ENCODE measurements around the gene CCDC78.
"Not testable (repeated sequence)": the region's sequence is repeated elsewhere in the genome, so short reads cannot be mapped to it uniquely, and the experiment has no call there.

CCDC78 gene

GRCh38 chr16:702341-702740, 23.9 kb downstream of the CCDC78 start:
- H3K4me1 ChIP-seq (ENCODE audit: control insufficient read depth, low read depth, low read length), result no peaks in the 10 kb centered on the region
- H3K4me3 ChIP-seq (ENCODE audit: low read length), result no peak overlapping the region
- peaks cover 94% of the 10 kb centered on the region for H3K27me3 ChIP-seq (ENCODE audit: control insufficient read depth, insufficient read depth, low read length)

DNA sequence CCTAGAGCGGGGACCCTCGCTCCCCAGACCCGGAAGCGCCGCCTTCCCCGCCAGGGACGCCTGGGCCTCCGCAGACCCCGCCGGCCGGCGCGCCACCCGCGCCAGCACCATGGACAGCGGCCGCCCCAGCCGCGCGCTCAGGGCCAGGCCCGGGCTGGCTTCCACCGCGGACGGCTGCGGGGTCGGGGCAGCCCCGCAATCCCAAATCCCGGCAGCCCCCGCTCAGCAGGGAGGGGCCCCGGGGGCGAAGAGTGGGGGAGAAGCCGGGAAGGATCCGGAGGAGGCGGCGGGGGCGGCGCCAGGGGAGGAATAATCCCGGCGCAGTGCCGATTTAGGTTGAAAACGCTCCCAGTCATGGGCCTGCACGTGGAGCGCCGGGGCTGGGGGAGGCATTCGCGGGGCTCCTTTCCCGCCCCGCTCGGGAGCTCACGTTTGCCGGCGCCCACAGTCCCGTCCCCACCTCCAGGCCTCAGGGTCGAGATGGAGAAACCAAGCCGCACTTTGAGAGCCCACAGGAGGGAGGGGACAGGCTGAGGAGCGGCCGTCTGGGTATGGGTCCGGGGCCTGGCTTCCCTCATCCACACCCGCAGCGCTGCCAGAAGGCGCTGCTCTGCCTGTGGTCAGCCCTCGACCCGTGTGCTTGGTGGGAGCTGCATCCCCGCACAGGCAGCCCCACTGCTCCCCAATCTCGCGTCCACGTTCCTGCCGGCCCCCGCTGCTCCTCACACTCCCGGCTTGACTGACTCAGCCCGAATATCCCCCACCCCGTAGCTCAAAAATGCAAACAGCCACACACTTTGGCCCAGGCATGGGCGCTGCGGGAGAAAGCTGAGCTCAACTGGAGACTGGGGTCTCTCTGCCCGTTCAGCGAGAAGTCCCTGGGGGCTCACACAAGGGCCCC, 25.3 kb downstream of the CCDC78 start:
- Histone ChIP-seq H3K4me1 (ENCODE audit: control insufficient read depth, low read depth, low read length) (no peaks in the 10 kb centered on the region), H3K27me3 (ENCODE audit: control insufficient read depth, insufficient read depth, low read length) (peaks cover 91% of the 10 kb centered on the region), H3K4me3 (ENCODE audit: low read length) (no peak overlapping the region), H3K27ac (ENCODE audit: low read length) (no peak overlapping the region), H3K36me3 (ENCODE audit: control insufficient read depth, low read depth, low read length) (no peaks in the 10 kb centered on the region), H3K9me3 (ENCODE audit: control insufficient read depth, low read depth, low read length) (no peaks in the 10 kb centered on the region), H3K9ac (ENCODE audit: low read length) (no peak overlapping the region)

More at GRCh38 chr16:702341-702740, 23.9 kb downstream of the CCDC78 start:
- H3K36me3 ChIP-seq (ENCODE audit: control insufficient read depth, low read depth, low read length), result no peaks in the 10 kb centered on the region
- no peak overlapping the region for H3K9ac ChIP-seq (ENCODE audit: low read length)
- H3K9me3 ChIP-seq (ENCODE audit: control insufficient read depth, low read depth, low read length), result no peaks in the 10 kb centered on the region
- no peak overlapping the region for H3K27ac ChIP-seq (ENCODE audit: low read length)

DNA sequence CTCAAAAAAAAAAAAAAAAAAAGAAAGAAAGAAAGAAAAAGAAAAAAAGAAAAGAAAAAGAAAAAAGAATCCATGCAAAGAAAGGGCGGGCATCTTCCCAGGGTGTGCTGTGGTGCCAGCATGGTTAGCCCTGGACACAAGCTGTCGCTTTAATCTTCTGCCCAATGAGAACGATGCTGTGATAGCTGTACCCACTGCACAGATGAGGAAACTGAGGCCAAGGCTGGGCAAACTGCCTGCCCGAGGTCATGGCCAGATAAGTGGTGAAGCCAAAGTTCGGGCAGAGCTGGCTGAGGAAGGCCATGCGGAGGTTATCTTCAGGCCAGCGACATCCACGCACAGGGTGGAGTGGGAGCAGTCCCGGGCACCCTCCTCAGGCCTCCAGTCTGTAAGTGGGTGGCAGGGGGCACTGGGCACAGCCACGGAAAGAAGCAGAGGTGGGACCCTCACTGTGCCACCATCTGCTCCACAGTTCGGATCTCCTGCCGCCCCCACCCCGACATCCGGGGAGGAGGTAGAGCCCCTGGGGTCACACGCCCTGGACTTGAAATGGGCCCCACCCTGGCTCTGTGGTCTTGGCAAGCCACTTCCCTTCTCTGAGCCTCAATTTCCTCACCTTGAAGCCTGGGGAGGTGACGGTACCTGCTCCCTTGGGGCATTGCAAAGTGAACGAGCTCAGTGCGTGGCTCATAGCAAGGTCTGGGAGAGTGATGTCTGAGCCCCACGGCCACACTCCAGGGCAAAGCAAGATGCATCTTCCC, 27.2 kb downstream of the CCDC78 start:
- H3K36me3 ChIP-seq (ENCODE audit: control insufficient read depth, low read depth, low read length), result no peaks in the 10 kb centered on the region
- H3K27me3 ChIP-seq (ENCODE audit: control insufficient read depth, insufficient read depth, low read length), result peaks cover 96% of the 10 kb centered on the region

GRCh38 chr16:695355-696089, 30.7 kb downstream of the CCDC78 start:
- Histone ChIP-seq H3K4me1 (ENCODE audit: control insufficient read depth, low read depth, low read length) (no peaks in the 10 kb centered on the region), H3K9me3 (ENCODE audit: control insufficient read depth, low read depth, low read length) (no peaks in the 10 kb centered on the region), H3K9ac (ENCODE audit: low read length) (no peak overlapping the region), H3K4me3 (ENCODE audit: low read length) (peak overlapping the region; percentile 68), H3K36me3 (ENCODE audit: control insufficient read depth, low read depth, low read length) (no peaks in the 10 kb centered on the region), H3K27me3 (ENCODE audit: control insufficient read depth, insufficient read depth, low read length) (peaks cover 94% of the 10 kb centered on the region), H3K27ac (ENCODE audit: low read length) (no peak overlapping the region)

More for the DNA sequence above, 27.2 kb downstream of the CCDC78 start:
- H3K4me1 ChIP-seq (ENCODE audit: control insufficient read depth, low read depth, low read length), result no peaks in the 10 kb centered on the region
- no peak overlapping the region for H3K9ac ChIP-seq (ENCODE audit: low read length)
- no peaks in the 10 kb centered on the region for H3K9me3 ChIP-seq (ENCODE audit: control insufficient read depth, low read depth, low read length)
- no peak overlapping the region for H3K4me3 ChIP-seq (ENCODE audit: low read length)
- no peak overlapping the region for H3K27ac ChIP-seq (ENCODE audit: low read length)

DNA sequence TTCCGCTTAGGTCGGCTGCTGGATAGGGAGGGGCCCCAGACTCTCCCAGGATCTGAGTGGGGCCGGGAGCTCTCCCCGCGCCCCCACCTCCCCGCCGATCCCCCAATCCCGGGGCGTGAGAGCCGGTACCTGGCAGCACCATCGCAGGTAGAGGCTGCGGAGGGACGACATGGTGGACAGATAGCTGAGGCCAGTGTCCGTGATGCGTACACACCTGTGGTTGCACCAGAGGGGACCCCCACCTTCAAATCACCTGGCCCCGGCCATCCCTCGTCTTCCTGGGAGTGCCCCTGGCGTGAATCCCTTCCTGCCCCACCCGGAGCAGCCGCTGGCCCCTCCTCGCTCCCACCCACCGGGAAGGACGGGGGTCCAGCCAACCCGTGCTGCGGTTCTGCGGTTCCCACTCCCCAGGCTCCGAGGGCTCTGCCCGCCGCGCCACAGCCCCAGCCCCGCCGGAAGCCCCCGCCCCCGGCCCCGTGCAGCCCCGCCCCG, 31.3 kb downstream of the CCDC78 start:
- no peaks in the 10 kb centered on the region for H3K9me3 ChIP-seq (ENCODE audit: control insufficient read depth, low read depth, low read length)
- H3K9ac ChIP-seq (ENCODE audit: low read length), result no peak overlapping the region
- H3K4me3 ChIP-seq (ENCODE audit: low read length), result peak overlapping the region; percentile 51
- H3K4me1 ChIP-seq (ENCODE audit: control insufficient read depth, low read depth, low read length), result no peaks in the 10 kb centered on the region
- no peak overlapping the region for H3K27ac ChIP-seq (ENCODE audit: low read length)
- H3K36me3 ChIP-seq (ENCODE audit: control insufficient read depth, low read depth, low read length), result no peaks in the 10 kb centered on the region
- H3K27me3 ChIP-seq (ENCODE audit: control insufficient read depth, insufficient read depth, low read length), result peaks cover 88% of the 10 kb centered on the region

DNA sequence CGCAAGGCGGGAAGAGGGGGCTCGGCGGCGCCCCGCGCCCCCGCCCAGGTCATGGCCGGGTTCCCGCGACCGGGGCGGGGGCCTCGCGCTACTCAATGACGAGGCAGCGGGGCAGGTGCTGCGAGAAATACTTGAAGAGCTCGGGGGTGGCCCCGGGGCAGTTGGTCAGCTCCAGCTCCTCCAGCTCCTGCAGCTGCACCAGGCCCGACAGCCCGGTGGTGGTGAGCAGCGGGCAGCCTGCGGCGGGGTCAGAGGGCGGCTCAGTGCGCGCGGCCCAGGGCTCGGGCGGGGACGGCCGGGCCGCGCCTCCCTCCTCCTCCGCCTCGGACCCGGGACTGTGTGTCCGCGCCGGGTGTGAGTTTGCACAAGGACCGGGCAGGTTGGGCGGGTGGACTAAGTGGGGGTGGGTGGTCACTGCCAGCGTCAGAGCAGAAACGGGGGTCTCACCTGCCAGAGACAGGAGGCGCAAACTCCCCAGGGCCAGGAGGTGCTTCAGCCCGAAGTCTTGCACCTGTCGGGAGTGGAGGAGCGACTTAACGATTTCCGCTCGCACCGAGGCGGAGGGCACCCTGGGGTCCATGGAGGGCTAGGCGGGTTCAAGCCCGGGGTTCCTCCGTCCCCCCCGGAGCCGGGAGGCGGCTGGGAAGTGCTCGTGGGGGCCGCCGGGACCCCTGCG, 31.9 kb downstream of the CCDC78 start:
- no peak overlapping the region for H3K9ac ChIP-seq (ENCODE audit: low read length)
- H3K9me3 ChIP-seq (ENCODE audit: control insufficient read depth, low read depth, low read length), result no peaks in the 10 kb centered on the region
- peaks cover 82% of the 10 kb centered on the region for H3K27me3 ChIP-seq (ENCODE audit: control insufficient read depth, insufficient read depth, low read length)
- H3K4me3 ChIP-seq (ENCODE audit: low read length), result peak overlapping the region; percentile 51
- no peaks in the 10 kb centered on the region for H3K36me3 ChIP-seq (ENCODE audit: control insufficient read depth, low read depth, low read length)
- H3K4me1 ChIP-seq (ENCODE audit: control insufficient read depth, low read depth, low read length), result no peaks in the 10 kb centered on the region
- H3K27ac ChIP-seq (ENCODE audit: low read length), result no peak overlapping the region

GRCh38 chr16:693766-694165, 32.5 kb downstream of the CCDC78 start:
- Histone ChIP-seq H3K4me3 (ENCODE audit: low read length) (peak overlapping the region; percentile 51), H3K4me1 (ENCODE audit: control insufficient read depth, low read depth, low read length) (no peaks in the 10 kb centered on the region), H3K9ac (ENCODE audit: low read length) (no peak overlapping the region), H3K27ac (ENCODE audit: low read length) (no peak overlapping the region), H3K9me3 (ENCODE audit: control insufficient read depth, low read depth, low read length) (no peaks in the 10 kb centered on the region), H3K36me3 (ENCODE audit: control insufficient read depth, low read depth, low read length) (no peaks in the 10 kb centered on the region), H3K27me3 (ENCODE audit: control insufficient read depth, insufficient read depth, low read length) (peaks cover 77% of the 10 kb centered on the region)

DNA sequence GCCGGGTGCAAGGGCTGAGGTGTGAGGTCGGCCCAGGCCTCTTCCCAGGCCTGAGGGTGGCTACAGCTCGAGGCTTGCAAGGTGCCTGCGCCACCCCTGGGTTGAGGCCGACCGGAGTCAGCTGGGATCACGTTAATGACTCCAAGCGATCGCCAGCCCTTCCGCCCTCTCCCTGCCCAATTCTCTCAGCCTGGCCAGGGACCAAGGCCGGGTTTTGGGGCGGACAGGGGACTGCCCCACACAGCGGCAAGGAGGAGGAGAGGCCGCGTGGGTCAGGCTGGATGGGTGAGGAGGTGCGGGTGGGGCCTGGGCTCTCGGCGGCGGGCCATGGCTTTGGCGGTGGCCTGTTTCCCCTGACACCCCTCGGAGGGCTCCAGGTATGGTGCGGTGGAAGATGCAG, 32.9 kb downstream of the CCDC78 start:
- H3K4me1 ChIP-seq (ENCODE audit: control insufficient read depth, low read depth, low read length), result no peaks in the 10 kb centered on the region
- peaks cover 73% of the 10 kb centered on the region for H3K27me3 ChIP-seq (ENCODE audit: control insufficient read depth, insufficient read depth, low read length)
- H3K9me3 ChIP-seq (ENCODE audit: control insufficient read depth, low read depth, low read length), result no peaks in the 10 kb centered on the region
- H3K36me3 ChIP-seq (ENCODE audit: control insufficient read depth, low read depth, low read length), result no peaks in the 10 kb centered on the region
- no peak overlapping the region for H3K9ac ChIP-seq (ENCODE audit: low read length)
- peak overlapping the region; percentile 51 for H3K4me3 ChIP-seq (ENCODE audit: low read length)
- no peak overlapping the region for H3K27ac ChIP-seq (ENCODE audit: low read length)

DNA sequence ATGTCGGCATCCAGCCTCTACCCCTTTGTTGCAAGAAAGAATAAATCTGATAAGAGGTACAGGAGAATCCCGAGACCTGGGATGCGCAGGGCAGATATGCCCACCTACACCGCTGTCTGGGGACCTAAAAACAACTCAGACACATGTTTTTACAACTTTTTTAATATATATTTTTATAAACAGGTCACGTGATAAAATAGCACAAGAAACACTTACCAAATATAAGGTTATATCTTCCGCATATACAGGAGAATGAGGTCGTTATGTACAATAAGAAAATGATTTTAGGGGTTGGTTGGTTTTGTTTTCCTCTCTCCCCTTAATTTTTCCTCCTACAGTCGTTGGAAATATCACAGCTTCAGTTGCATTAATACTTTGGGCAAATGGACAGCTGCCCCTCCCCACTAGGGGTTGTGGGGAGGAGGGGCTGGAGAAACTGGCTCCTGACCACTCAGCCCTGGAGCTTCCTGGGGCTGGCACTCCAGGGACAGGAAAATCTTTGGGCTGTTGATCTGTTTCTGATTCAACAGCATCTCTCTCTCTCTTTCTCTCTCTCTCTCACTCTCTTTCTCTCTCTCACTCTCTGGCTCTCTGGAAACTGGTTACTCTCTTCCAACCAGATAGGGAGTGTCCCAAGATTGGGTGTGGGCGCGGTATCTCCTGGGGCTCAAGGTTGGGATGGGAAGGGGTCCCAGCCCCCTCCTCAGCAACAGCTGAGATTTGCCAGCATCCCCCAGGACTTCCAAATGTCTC, 33.7 kb downstream of the CCDC78 start:
- H3K27ac ChIP-seq (ENCODE audit: low read length), result no peak overlapping the region
- H3K9me3 ChIP-seq (ENCODE audit: control insufficient read depth, low read depth, low read length), result no peaks in the 10 kb centered on the region
- no peaks in the 10 kb centered on the region for H3K36me3 ChIP-seq (ENCODE audit: control insufficient read depth, low read depth, low read length)
- H3K27me3 ChIP-seq (ENCODE audit: control insufficient read depth, insufficient read depth, low read length), result peaks cover 64% of the 10 kb centered on the region
- H3K4me3 ChIP-seq (ENCODE audit: low read length), result no peak overlapping the region
- no peak overlapping the region for H3K9ac ChIP-seq (ENCODE audit: low read length)
- H3K4me1 ChIP-seq (ENCODE audit: control insufficient read depth, low read depth, low read length), result no peaks in the 10 kb centered on the region

DNA sequence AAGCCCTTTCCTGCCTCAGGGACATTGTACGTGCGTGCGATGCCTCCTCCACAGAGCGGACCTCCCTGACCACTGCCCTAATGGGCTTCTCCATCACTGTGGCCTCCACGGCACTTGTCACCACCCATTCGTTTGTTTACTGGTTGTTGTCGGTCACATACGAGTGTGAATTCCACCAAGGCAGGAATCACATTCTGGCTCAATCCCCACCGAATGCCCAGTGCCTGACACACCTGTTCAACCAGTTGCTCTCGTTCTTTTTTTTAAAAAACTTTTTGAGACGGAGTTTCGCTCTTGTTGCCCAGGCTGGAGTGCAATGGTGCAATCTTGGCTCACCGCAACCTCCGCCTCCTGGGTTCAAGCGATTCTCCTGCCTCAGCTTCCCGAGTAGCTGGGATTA, 35.0 kb downstream of the CCDC78 start:
- H3K9ac ChIP-seq (ENCODE audit: low read length); H3K27ac ChIP-seq (ENCODE audit: low read length); H3K4me3 ChIP-seq (ENCODE audit: low read length); H3K36me3 ChIP-seq (ENCODE audit: control insufficient read depth, low read depth, low read length); H3K9me3 ChIP-seq (ENCODE audit: control insufficient read depth, low read depth, low read length); H3K4me1 ChIP-seq (ENCODE audit: control insufficient read depth, low read depth, low read length): not testable (repeated sequence)
- H3K27me3 ChIP-seq (ENCODE audit: control insufficient read depth, insufficient read depth, low read length), result peaks cover 55% of the 10 kb centered on the region
